ENCODE results near the gene CLCN6.
A peak's percentile ranks its signal among the peaks of the same experiment; 100 is the strongest.

Gene CLCN6

GRCh38 chr1:11805422-11806306, at the start of gene CLCN6, which contains the start of gene MTHFR:
TSS of gene CLCN6 (plus strand) at chr1:11806191. CDS start at chr1:11806263, 72 bp downstream.
TSS of gene MTHFR (minus strand) at chr1:11805964. CDS start at chr1:11803116, 2,848 bp downstream.
- ChIA-PET POLR2A (interaction anchor here (1.0 to 2.0 kb wide), 3 partner anchors 8 to 104 kb away, joined by 3 to 10 read pairs (median 4); no protein-coding TSS in a partner anchor), CTCF (no interaction called here)
- DNase-seq (ENCODE audit: extremely low spot score) = peak; percentile 99
- no peak; the same call in 1 of the 2 replicates for TF ChIP-seq HDGF (IDR thresholded peaks at IDR 0.05; ENCODE audit: borderline replicate concordance)
- no peak for TF ChIP-seq ZNF384 (IDR thresholded peaks at IDR 0.05)
- peak; percentile 37; the same call in 1 of the 2 replicates for TF ChIP-seq ELF4 (IDR thresholded peaks at IDR 0.05)
- no peak for TF ChIP-seq SP1 (IDR thresholded peaks at IDR 0.05)
- no peak for TF ChIP-seq CTBP1 (IDR thresholded peaks at IDR 0.05; ENCODE audit: borderline replicate concordance)
- TF ChIP-seq BHLHE40 (IDR thresholded peaks at IDR 0.05; ENCODE audit: borderline replicate concordance) = no peak
- TF ChIP-seq PKNOX1 (IDR thresholded peaks at IDR 0.05) = peak; percentile 91
- TF ChIP-seq FOXK2 (IDR thresholded peaks at IDR 0.05) = no peak
- no peak for TF ChIP-seq FOXA1 (IDR thresholded peaks at IDR 0.05)
- TF ChIP-seq TARDBP (IDR thresholded peaks at IDR 0.05) = no peak
- no peak for TF ChIP-seq NFRKB (IDR thresholded peaks at IDR 0.05)
- TF ChIP-seq SUZ12 (IDR thresholded peaks at IDR 0.05) = no peak
- TF ChIP-seq FOXM1 (IDR thresholded peaks at IDR 0.05; ENCODE audit: borderline replicate concordance) = no peak
- TF ChIP-seq ARNT (IDR thresholded peaks at IDR 0.05) = no peak
- TF ChIP-seq LEF1 (IDR thresholded peaks at IDR 0.05; ENCODE audit: borderline replicate concordance) = no peak
- no peak for TF ChIP-seq L3MBTL2 (conservative IDR thresholded peaks at IDR 0.05)

GRCh38 chr1:11757047-11757446, 48.9 kb upstream of the CLCN6 start:
- POLR2A ChIA-PET = no interaction called here
- TF ChIP-seq NFRKB (IDR thresholded peaks at IDR 0.05) (no peak), PKNOX1 (IDR thresholded peaks at IDR 0.05) (no peak), FOXK2 (IDR thresholded peaks at IDR 0.05) (no peak), HDGF (IDR thresholded peaks at IDR 0.05; ENCODE audit: borderline replicate concordance) (no peak), SUZ12 (IDR thresholded peaks at IDR 0.05) (no peak), L3MBTL2 (conservative IDR thresholded peaks at IDR 0.05) (no peak), ARNT (IDR thresholded peaks at IDR 0.05) (no peak), CTBP1 (IDR thresholded peaks at IDR 0.05; ENCODE audit: borderline replicate concordance) (no peak), BHLHE40 (IDR thresholded peaks at IDR 0.05; ENCODE audit: borderline replicate concordance) (no peak), ELF4 (IDR thresholded peaks at IDR 0.05) (no peak), FOXA1 (IDR thresholded peaks at IDR 0.05) (no peak), FOXM1 (IDR thresholded peaks at IDR 0.05; ENCODE audit: borderline replicate concordance) (no peak), SP1 (IDR thresholded peaks at IDR 0.05) (no peak), ZNF384 (IDR thresholded peaks at IDR 0.05) (no peak)
- CTCF ChIA-PET = interaction anchor here (0.6 to 0.7 kb wide), 2 partner anchors 47 to 269 kb away, joined by 3 read pairs; no protein-coding TSS in a partner anchor
- DNase-seq (ENCODE audit: extremely low spot score) = no peak

- DNase-seq (ENCODE audit: extremely low spot score) = no peak
- TF ChIP-seq ZNF384 (IDR thresholded peaks at IDR 0.05) (no peak), BHLHE40 (IDR thresholded peaks at IDR 0.05; ENCODE audit: borderline replicate concordance) (no peak), LEF1 (IDR thresholded peaks at IDR 0.05; ENCODE audit: borderline replicate concordance) (no peak), ELF4 (IDR thresholded peaks at IDR 0.05) (no peak), PKNOX1 (IDR thresholded peaks at IDR 0.05) (no peak), SP1 (IDR thresholded peaks at IDR 0.05) (no peak), L3MBTL2 (conservative IDR thresholded peaks at IDR 0.05) (no peak), TARDBP (IDR thresholded peaks at IDR 0.05) (no peak), FOXA1 (IDR thresholded peaks at IDR 0.05) (no peak), FOXM1 (IDR thresholded peaks at IDR 0.05; ENCODE audit: borderline replicate concordance) (no peak), CTBP1 (IDR thresholded peaks at IDR 0.05; ENCODE audit: borderline replicate concordance) (no peak), SUZ12 (IDR thresholded peaks at IDR 0.05) (no peak), NFRKB (IDR thresholded peaks at IDR 0.05) (no peak), HDGF (IDR thresholded peaks at IDR 0.05; ENCODE audit: borderline replicate concordance) (no peak), ARNT (IDR thresholded peaks at IDR 0.05) (no peak), FOXK2 (IDR thresholded peaks at IDR 0.05) (no peak)
- POLR2A ChIA-PET = no interaction called here
- CTCF ChIA-PET = no interaction called here
Observed at GRCh38 chr1:11759791-11760190, 46.2 kb upstream of the CLCN6 start.

GRCh38 chr1:11761285-11761684, 44.7 kb upstream of the CLCN6 start:
- no peak for DNase-seq (ENCODE audit: extremely low spot score)
- CTCF ChIA-PET = no interaction called here
- POLR2A ChIA-PET = no interaction called here
- TF ChIP-seq ZNF384 (IDR thresholded peaks at IDR 0.05) (no peak), SP1 (IDR thresholded peaks at IDR 0.05) (no peak), FOXM1 (IDR thresholded peaks at IDR 0.05; ENCODE audit: borderline replicate concordance) (no peak), FOXA1 (IDR thresholded peaks at IDR 0.05) (no peak), CTBP1 (IDR thresholded peaks at IDR 0.05; ENCODE audit: borderline replicate concordance) (no peak), L3MBTL2 (conservative IDR thresholded peaks at IDR 0.05) (no peak), BHLHE40 (IDR thresholded peaks at IDR 0.05; ENCODE audit: borderline replicate concordance) (no peak), ARNT (IDR thresholded peaks at IDR 0.05) (no peak), SUZ12 (IDR thresholded peaks at IDR 0.05) (no peak), TARDBP (IDR thresholded peaks at IDR 0.05) (no peak)

GRCh38 chr1:11761988-11762406, 44.0 kb upstream of the CLCN6 start, which contains the start of gene C1orf167:
TSS of gene C1orf167 (plus strand) at chr1:11762193. CDS start at chr1:11764401, 2,208 bp downstream.
- POLR2A ChIA-PET = no interaction called here
- peak; percentile 79 for DNase-seq (ENCODE audit: extremely low spot score)
- TF ChIP-seq FOXK2 (IDR thresholded peaks at IDR 0.05) = no peak
- no peak for TF ChIP-seq CTBP1 (IDR thresholded peaks at IDR 0.05; ENCODE audit: borderline replicate concordance)
- peak; percentile 86 for TF ChIP-seq L3MBTL2 (conservative IDR thresholded peaks at IDR 0.05)
- CTCF ChIA-PET = interaction anchor here (0.6 kb wide), 1 partner anchor 140 kb away, joined by 3 read pairs; no protein-coding TSS in a partner anchor

Measured in HEK293T (cell line).